ENCODE data around the gene TRIM66. TPM values are rescaled to one million over a fixed set of nuclear protein-coding genes. Genes with fewer than 3 reads are reported as not detected.

The TRIM66 gene
- total and polyA plus RNA-seq, 2 donors (not counting 3 experiments of a cell fraction or from before 2014, with no cell fraction given): 5.5 to 11.7 TPM

DNA sequence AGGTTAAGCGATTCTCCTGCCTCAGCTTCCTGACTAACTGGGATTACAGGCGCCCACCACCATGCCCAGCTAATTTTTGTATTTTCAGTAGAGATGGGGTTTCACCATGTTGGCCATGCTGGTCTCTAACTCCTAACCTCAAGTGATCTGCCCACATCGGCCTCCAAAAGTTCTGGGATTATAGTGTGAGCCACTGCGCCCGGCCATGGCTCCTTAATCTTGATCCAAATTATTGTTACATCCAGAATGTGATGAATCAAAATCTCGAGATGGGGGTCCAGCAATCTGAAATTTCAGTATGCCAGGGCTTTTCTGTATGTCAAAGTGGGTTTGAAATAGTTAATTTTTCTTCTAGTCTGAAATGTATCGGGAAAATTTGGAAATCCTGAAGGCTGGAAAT lies 3.9 kb upstream of the TRIM66 start:
- H3K9me1 ChIP-seq (replicated peaks; ENCODE audit: control insufficient read depth, extremely low read depth, insufficient read depth, low read length): no peaks in the 10 kb centered on the region
- H3K27ac ChIP-seq (ENCODE audit: insufficient read depth, low read depth, low read length): no peak overlapping the region
- H3K4me3 ChIP-seq (replicated peaks in 1 of 3; ENCODE audit: insufficient read depth in 1 of 3, low read depth in 1 of 3, low read length in 3 of 3): no peak overlapping the region
- peaks cover 19 to 20% of the 10 kb centered on the region in 2 experiments for H3K36me3 ChIP-seq (ENCODE audit: control insufficient read depth in 2 of 2, extremely low read depth in 1 of 2, insufficient read depth in 2 of 2, low read length in 2 of 2)
- no peak overlapping the region for H3K4me2 ChIP-seq (ENCODE audit: insufficient read depth, low read length)
- no peaks in the 10 kb centered on the region for H3K27me3 ChIP-seq (ENCODE audit: control insufficient read depth in 2 of 2, insufficient read depth in 2 of 2, low read length in 2 of 2)
- TF ChIP-seq, protein P1, sequence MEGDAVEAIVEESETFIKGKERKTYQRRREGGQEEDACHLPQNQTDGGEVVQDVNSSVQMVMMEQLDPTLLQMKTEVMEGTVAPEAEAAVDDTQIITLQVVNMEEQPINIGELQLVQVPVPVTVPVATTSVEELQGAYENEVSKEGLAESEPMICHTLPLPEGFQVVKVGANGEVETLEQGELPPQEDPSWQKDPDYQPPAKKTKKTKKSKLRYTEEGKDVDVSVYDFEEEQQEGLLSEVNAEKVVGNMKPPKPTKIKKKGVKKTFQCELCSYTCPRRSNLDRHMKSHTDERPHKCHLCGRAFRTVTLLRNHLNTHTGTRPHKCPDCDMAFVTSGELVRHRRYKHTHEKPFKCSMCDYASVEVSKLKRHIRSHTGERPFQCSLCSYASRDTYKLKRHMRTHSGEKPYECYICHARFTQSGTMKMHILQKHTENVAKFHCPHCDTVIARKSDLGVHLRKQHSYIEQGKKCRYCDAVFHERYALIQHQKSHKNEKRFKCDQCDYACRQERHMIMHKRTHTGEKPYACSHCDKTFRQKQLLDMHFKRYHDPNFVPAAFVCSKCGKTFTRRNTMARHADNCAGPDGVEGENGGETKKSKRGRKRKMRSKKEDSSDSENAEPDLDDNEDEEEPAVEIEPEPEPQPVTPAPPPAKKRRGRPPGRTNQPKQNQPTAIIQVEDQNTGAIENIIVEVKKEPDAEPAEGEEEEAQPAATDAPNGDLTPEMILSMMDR (IDR thresholded peaks at IDR 0.05; ENCODE audit: extremely low read depth in 1 of 2, insufficient read depth in 1 of 2, low read depth in 1 of 2, low read length in 2 of 2): no peak
- TF ChIP-seq JUN (IDR thresholded peaks at IDR 0.05; ENCODE audit: borderline replicate concordance, insufficient read depth, insufficient read length, low read depth) (no peak), POLR2AphosphoS5 (IDR thresholded peaks at IDR 0.05; ENCODE audit: insufficient read depth, low read depth, low read length) (no peak), MYC (IDR thresholded peaks at IDR 0.05; ENCODE audit: low read depth, low read length) (no peak), POLR2A (IDR thresholded peaks at IDR 0.05; ENCODE audit: low read depth, low read length) (no peak), EZH2 (IDR thresholded peaks at IDR 0.05; ENCODE audit: borderline replicate concordance, low read depth, low read length, severe bottlenecking) (no peak), GATA2 (IDR thresholded peaks at IDR 0.05; ENCODE audit: insufficient read depth, insufficient read length, low read depth, low read length) (no peak), FOS (IDR thresholded peaks at IDR 0.05; ENCODE audit: borderline replicate concordance, insufficient read depth, low read length) (no peak)
- TF ChIP-seq, protein P2, sequence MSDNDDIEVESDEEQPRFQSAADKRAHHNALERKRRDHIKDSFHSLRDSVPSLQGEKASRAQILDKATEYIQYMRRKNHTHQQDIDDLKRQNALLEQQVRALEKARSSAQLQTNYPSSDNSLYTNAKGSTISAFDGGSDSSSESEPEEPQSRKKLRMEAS (IDR thresholded peaks at IDR 0.05; ENCODE audit: insufficient read depth, insufficient read length): no peak
- H3K79me2 ChIP-seq (ENCODE audit: control insufficient read depth, insufficient read depth, low read length): peaks cover 37% of the 10 kb centered on the region
- H3K4me1 ChIP-seq (ENCODE audit: control insufficient read depth, extremely low read depth, insufficient read depth, low read length): peaks cover 42% of the 10 kb centered on the region
- ChIA-PET CTCF (interaction anchor here (1.1 kb wide), 1 partner anchor 273 kb away, joined by 3 read pairs; no protein-coding TSS in a partner anchor), POLR2A (no interaction called here)
- H4K20me1 ChIP-seq (replicated peaks; ENCODE audit: control insufficient read depth, extremely low read depth, insufficient read depth, low read length): peaks cover 2% of the 10 kb centered on the region
- H2AFZ ChIP-seq (ENCODE audit: low read depth, low read length): no peak overlapping the region
- intact Hi-C loops (cut with micrococcal nuclease): no loop called here
- no peak for FAIRE-seq
- no TSS peak for BruUV-seq (replicated peaks)
- no peak for DNase-seq (ENCODE audit: low read depth, low spot score)
- H3K9me3 ChIP-seq (replicated peaks; ENCODE audit: control insufficient read depth, insufficient read depth, low read length): no peaks in the 10 kb centered on the region
- no peak overlapping the region for H3K9ac ChIP-seq (replicated peaks; ENCODE audit: extremely low read depth, insufficient read depth, low read length)
- dilution Hi-C loops (cut with MboI; ENCODE audit: extremely low pct_ligation_motif_present, low sequenced_read_pairs): no loop called here

Data from endothelial cell of umbilical vein (primary cell).